K562 (cell line): Measurements from ENCODE around the gene GGNBP2. TPM values are rescaled to one million over a fixed set of nuclear protein-coding genes. Genes with fewer than 3 reads are reported as not detected.
A peak's percentile ranks its signal among the peaks of the same experiment; 100 is the strongest.
"Not testable (repeated sequence)": the region's sequence is repeated elsewhere in the genome, so short reads cannot be mapped to it uniquely, and the experiment has no call there.

ENCODE experiments used
- ATAC-seq: fragments of 200-7000 bp; cut with Tn5 transposase; 3 replicates; pipeline ENCODE4 v1.9.1; 2020; ENCODE audit warnings: moderate library complexity
- BruUV-seq: library from RNA; stranded (reverse); fragments of 400-500 nt; replicated peaks from 2 replicates; lab custom pipeline; 2021; lab: Mats Ljungman, UMichigan
- CTCF ChIA-PET: fragments of 300-600 bp; formaldehyde crosslinking; extraction: SDS; loops from one replicate; lab custom pipeline; 2021; ENCODE audit warnings: low intra/inter-chr PET ratio; lab: Yijun Ruan, JAX
- POLR2A ChIA-PET: fragments of 300-600, 350-650 bp; sonication (Branson Sonifier 250); formaldehyde crosslinking; extraction: SDS; loops from one replicate; lab custom pipeline; 2021; ENCODE audit warnings: antibody characterized with exemption, inconsistent platforms; lab: Yijun Ruan, JAX
- DNase-seq, 4 experiments: peaks; one replicate each; pipeline versions ENCODE4 v3.0.0 to v3.0.0-alpha.2; 2011 to 2018; ENCODE audit warnings: low spot score in 3 of 4, mixed read lengths in 3 of 4; ENCODE audit errors: extremely low read depth in 1 of 4
- FAIRE-seq: peaks from 2 replicates; lab custom pipeline; 2011; peaks lifted over from hg19 to GRCh38; lab: Jason Lieb, UNC
- H2AFZ ChIP-seq: 2 replicates; pipeline ENCODE4 v1.6.0; 2011; ENCODE audit warnings: low read depth, low read length, control low read depth, inconsistent platforms
- H3K27ac ChIP-seq: fragments of 200-600 bp; 3 replicates; pipeline ENCODE4 v1.8.0; 2011; ENCODE audit warnings: low read depth, mild to moderate bottlenecking, control low read depth, inconsistent platforms, low read length, moderate library complexity, mixed read lengths; ENCODE audit errors: extremely low read depth
- H3K27me3 ChIP-seq, 2 experiments: fragments of 300-600 bp in 1 of 2; 2 replicates in 1 of 2; 3 replicates in 1 of 2; pipeline versions ENCODE4 v1.6.0 to v1.8.0; 2011; ENCODE audit warnings: inconsistent platforms in 2 of 2, low read length in 2 of 2, mild to moderate bottlenecking in 1 of 2, mixed read lengths in 1 of 2, moderate library complexity in 1 of 2; ENCODE audit not compliant: control insufficient read depth in 2 of 2, insufficient read depth in 2 of 2
- H3K36me3 ChIP-seq: fragments of 300-600 bp; 3 replicates; pipeline ENCODE4 v1.8.0; 2011; ENCODE audit warnings: mild to moderate bottlenecking, low read length, inconsistent platforms; ENCODE audit not compliant: control insufficient read depth, insufficient read depth
- H3K4me1 ChIP-seq, 2 experiments: fragments of 200-600 bp in 1 of 2; replicated peaks in 1 of 2; 2 replicates in 1 of 2; 3 replicates in 1 of 2; pipeline versions ENCODE4 v1.5.1 to v1.8.0; 2011; ENCODE audit warnings: inconsistent platforms in 2 of 2, low read length in 2 of 2, mild to moderate bottlenecking in 1 of 2, mixed read lengths in 1 of 2, moderate library complexity in 1 of 2; ENCODE audit not compliant: control insufficient read depth in 2 of 2, insufficient read depth in 2 of 2
- H3K4me2 ChIP-seq: 2 replicates; pipeline ENCODE4 v1.6.1; 2011; ENCODE audit warnings: low read length, control low read depth, inconsistent platforms, mixed read lengths; ENCODE audit not compliant: insufficient read depth
- H3K4me3 ChIP-seq: fragments of 200-600 bp; sonication (generic), shearing (Covaris generic); 2 replicates; pipeline ENCODE4 v1.5.1; 2016; ENCODE audit warnings: control low read depth, inconsistent platforms
- H3K79me2 ChIP-seq: fragments of 200-600 bp; 3 replicates; pipeline ENCODE4 v1.8.0; 2011; ENCODE audit warnings: low read length, inconsistent platforms; ENCODE audit not compliant: control insufficient read depth, insufficient read depth
- H3K9ac ChIP-seq, 2 experiments: 2 replicates each; pipeline versions ENCODE4 v1.6.0 to v1.6.1; 2011; ENCODE audit warnings: low read depth in 2 of 2, low read length in 2 of 2, control low read depth in 1 of 2, inconsistent platforms in 1 of 2, mild to moderate bottlenecking in 1 of 2, mixed read lengths in 1 of 2; ENCODE audit not compliant: insufficient read depth in 1 of 2
- H3K9me1 ChIP-seq: one replicate; pipeline ENCODE4 v1.6.0; 2011; ENCODE audit warnings: inconsistent platforms, mild to moderate bottlenecking, low read length, moderate library complexity; ENCODE audit not compliant: control insufficient read depth, insufficient read depth
- H3K9me3 ChIP-seq: replicated peaks from 2 replicates; pipeline ENCODE4 v1.5.1; 2011; ENCODE audit warnings: low read depth, low read length, inconsistent platforms; ENCODE audit not compliant: control insufficient read depth, insufficient read depth
- H4K20me1 ChIP-seq: replicated peaks from 2 replicates; pipeline ENCODE4 v1.6.1; 2011; ENCODE audit warnings: low read length, inconsistent platforms, mixed read lengths; ENCODE audit not compliant: control insufficient read depth, insufficient read depth
- RBM25 ChIP-seq: fragments of 200-400 bp; formaldehyde crosslinking; IDR thresholded peaks from 2 replicates; pipeline ENCODE4 v1.6.1; 2018; ENCODE audit warnings: low read length, low read depth, moderate library complexity; ENCODE audit not compliant: severe bottlenecking
- ZNF121 ChIP-seq: sonication (generic); formaldehyde crosslinking; conservative IDR thresholded peaks from 2 replicates; pipeline ENCODE4 v1.8.0; 2022; ENCODE audit warnings: missing genetic modification reagents
- ZNF232 ChIP-seq: sonication (generic); formaldehyde crosslinking; IDR thresholded peaks from 2 replicates; pipeline ENCODE4 v1.8.0; 2022; ENCODE audit warnings: mild to moderate bottlenecking, missing genetic modification reagents
- WGBS: fragments of 100-300 bp; shearing (Covaris generic); methylation state at CpG from one replicate; pipeline ENCODE4 v1.1.6; 2016; ENCODE audit warnings: low coverage, mixed read lengths; ENCODE audit not compliant: insufficient coverage; ENCODE audit errors: missing lambda C conversion rate; 5-methylcytosine and 5-hydroxymethylcytosine counted together
- in situ Hi-C: fragments of 300-500 bp; cut with MboI; formaldehyde crosslinking; loops from 4 replicates; pipeline ENCODE4 v1.15.0; 2018; ENCODE audit warnings: inconsistent platforms, mixed read lengths
- intact Hi-C: fragments of 100-400 bp; cut with micrococcal nuclease; formaldehyde crosslinking; loops from 2 replicates; pipeline ENCODE4 v1.14.2; 2022
- polyA plus RNA-seq, 8 experiments: library from polyadenylated mRNA; depleted of rRNA in 4 of 8; stranded (reverse) in 5 of 8; unstranded in 3 of 8; fragments of >200 nt; fragmentation: Nextera tagmentation in 2 of 8; fragmentation: Illumina TruSeq in 1 of 8; extraction: Ambion mirVana in 2 of 8; extraction: Trizol in 1 of 8; gene quantifications; 2 replicates each; pipeline versions ENCODE4 v1.2.1 to v1.2.3, GENCODE V29; 2011 to 2014; ENCODE audit warnings: inconsistent platforms in 1 of 8, missing spikeins in 1 of 8
- total RNA-seq, 7 experiments: library from RNA; depleted of rRNA in 6 of 7; stranded (reverse); fragments of >200 nt in 6 of 7; fragmentation: Illumina TruSeq in 2 of 7; extraction: Trizol in 2 of 7; gene quantifications; 2 replicates each; pipeline versions ENCODE4 v1.2.1 to v1.2.3, GENCODE V29; 2011 to 2021; ENCODE audit warnings: low replicate concordance in 1 of 7

Gene GGNBP2
- total and polyA plus RNA-seq, 9 of the 15 experiments (the other 6 are each of a cell fraction or from before 2014, with no cell fraction given): 35.7 to 96.6 (median 64.1) TPM

GRCh38 chr17:36508439-36508838, 36.3 kb upstream of the GGNBP2 start:
- H4K20me1 ChIP-seq, in situ Hi-C loops, H3K27ac ChIP-seq, H2AFZ ChIP-seq, BruUV-seq, H3K27me3 ChIP-seq, POLR2A ChIA-PET, H3K4me1 ChIP-seq, H3K4me3 ChIP-seq, H3K9me1 ChIP-seq, H3K9me3 ChIP-seq, H3K9ac ChIP-seq, DNase-seq, H3K79me2 ChIP-seq, intact Hi-C loops, H3K4me2 ChIP-seq, FAIRE-seq, ATAC-seq, CTCF ChIA-PET: not testable (repeated sequence)
- 82% methylated on average over 2 of the region's 2 CpGs for whole genome bisulfite sequencing
- TF ChIP-seq ZNF121 (CRISPR knock-in tag) (peak; percentile 86), RBM25 (peak; percentile 34)
- peaks cover 97% of the 10 kb centered on the region for H3K36me3 ChIP-seq

GRCh38 chr17:36509272-36509985, 35.3 kb upstream of the GGNBP2 start:
- no peaks in the 10 kb centered on the region for H3K27me3 ChIP-seq
- intact Hi-C loops: no loop called here
- 0 out of 4 replicates have a peak overlapping the region, but pooled peaks of 1 of the 2 experiments have one; percentile 9 for H3K9ac ChIP-seq
- H2AFZ ChIP-seq: no peak overlapping the region
- peaks cover 97% of the 10 kb centered on the region for H3K36me3 ChIP-seq
- CTCF ChIA-PET: no interaction called here
- H3K4me3 ChIP-seq: no peak overlapping the region
- H3K4me2 ChIP-seq: no peak overlapping the region
- no peak for TF ChIP-seq ZNF232 (CRISPR knock-in tag)
- TF ChIP-seq RBM25: peak; percentile 73
- H3K9me3 ChIP-seq: no peaks in the 10 kb centered on the region
- POLR2A ChIA-PET: interaction anchor here (1.0 kb wide), 1 partner anchor 15 kb away, joined by 4 read pairs; no protein-coding TSS in a partner anchor
- WGBS: 94% methylated on average over 8 of the region's 9 CpGs
- no peak for ATAC-seq
- no peaks in the 10 kb centered on the region for H3K79me2 ChIP-seq
- peaks cover 6% of the 10 kb centered on the region; the same call in 1 of the 2 replicates for H4K20me1 ChIP-seq
- no peak for FAIRE-seq
- H3K27ac ChIP-seq: no peak overlapping the region
- peaks cover 0 to 3% of the 10 kb centered on the region in 2 experiments; a peak in 1 of 5 replicates for H3K4me1 ChIP-seq
- BruUV-seq: no TSS peak
- in situ Hi-C loops: no loop called here
- DNase-seq: no peak
- no peaks in the 10 kb centered on the region for H3K9me1 ChIP-seq
